K562 (cell line): ENCODE results near the gene ROR2. TPM values are rescaled to one million over a fixed set of nuclear protein-coding genes. Genes with fewer than 3 reads are reported as not detected.

Experiments
- ATAC-seq: fragments of 200-7000 bp; cut with Tn5 transposase; 3 replicates; pipeline ENCODE4 v1.9.1; 2020; ENCODE audit warnings: moderate library complexity
- BruUV-seq: library from RNA; stranded (reverse); fragments of 400-500 nt; replicated peaks from 2 replicates; lab custom pipeline; 2021; lab: Mats Ljungman, UMichigan
- CTCF ChIA-PET: fragments of 300-600 bp; formaldehyde crosslinking; extraction: SDS; loops from one replicate; lab custom pipeline; 2021; ENCODE audit warnings: low intra/inter-chr PET ratio; lab: Yijun Ruan, JAX
- POLR2A ChIA-PET: fragments of 300-600, 350-650 bp; sonication (Branson Sonifier 250); formaldehyde crosslinking; extraction: SDS; loops from one replicate; lab custom pipeline; 2021; ENCODE audit warnings: antibody characterized with exemption, inconsistent platforms; lab: Yijun Ruan, JAX
- DNase-seq, 4 experiments: peaks; one replicate each; pipeline versions ENCODE4 v3.0.0 to v3.0.0-alpha.2; 2011 to 2018; ENCODE audit warnings: low spot score in 3 of 4, mixed read lengths in 3 of 4; ENCODE audit errors: extremely low read depth in 1 of 4
- FAIRE-seq: peaks from 2 replicates; lab custom pipeline; 2011; peaks lifted over from hg19 to GRCh38; lab: Jason Lieb, UNC
- H2AFZ ChIP-seq: 2 replicates; pipeline ENCODE4 v1.6.0; 2011; ENCODE audit warnings: low read depth, low read length, control low read depth, inconsistent platforms
- H3K27ac ChIP-seq: fragments of 200-600 bp; 3 replicates; pipeline ENCODE4 v1.8.0; 2011; ENCODE audit warnings: low read depth, mild to moderate bottlenecking, control low read depth, inconsistent platforms, low read length, moderate library complexity, mixed read lengths; ENCODE audit errors: extremely low read depth
- H3K27me3 ChIP-seq, 2 experiments: fragments of 300-600 bp in 1 of 2; 2 replicates in 1 of 2; 3 replicates in 1 of 2; pipeline versions ENCODE4 v1.6.0 to v1.8.0; 2011; ENCODE audit warnings: inconsistent platforms in 2 of 2, low read length in 2 of 2, mild to moderate bottlenecking in 1 of 2, mixed read lengths in 1 of 2, moderate library complexity in 1 of 2; ENCODE audit not compliant: control insufficient read depth in 2 of 2, insufficient read depth in 2 of 2
- H3K36me3 ChIP-seq: fragments of 300-600 bp; 3 replicates; pipeline ENCODE4 v1.8.0; 2011; ENCODE audit warnings: mild to moderate bottlenecking, low read length, inconsistent platforms; ENCODE audit not compliant: control insufficient read depth, insufficient read depth
- H3K4me1 ChIP-seq, 2 experiments: fragments of 200-600 bp in 1 of 2; replicated peaks in 1 of 2; 2 replicates in 1 of 2; 3 replicates in 1 of 2; pipeline versions ENCODE4 v1.5.1 to v1.8.0; 2011; ENCODE audit warnings: inconsistent platforms in 2 of 2, low read length in 2 of 2, mild to moderate bottlenecking in 1 of 2, mixed read lengths in 1 of 2, moderate library complexity in 1 of 2; ENCODE audit not compliant: control insufficient read depth in 2 of 2, insufficient read depth in 2 of 2
- H3K4me2 ChIP-seq: 2 replicates; pipeline ENCODE4 v1.6.1; 2011; ENCODE audit warnings: low read length, control low read depth, inconsistent platforms, mixed read lengths; ENCODE audit not compliant: insufficient read depth
- H3K4me3 ChIP-seq: fragments of 200-600 bp; sonication (generic), shearing (Covaris generic); 2 replicates; pipeline ENCODE4 v1.5.1; 2016; ENCODE audit warnings: control low read depth, inconsistent platforms
- H3K79me2 ChIP-seq: fragments of 200-600 bp; 3 replicates; pipeline ENCODE4 v1.8.0; 2011; ENCODE audit warnings: low read length, inconsistent platforms; ENCODE audit not compliant: control insufficient read depth, insufficient read depth
- H3K9ac ChIP-seq, 2 experiments: 2 replicates each; pipeline versions ENCODE4 v1.6.0 to v1.6.1; 2011; ENCODE audit warnings: low read depth in 2 of 2, low read length in 2 of 2, control low read depth in 1 of 2, inconsistent platforms in 1 of 2, mild to moderate bottlenecking in 1 of 2, mixed read lengths in 1 of 2; ENCODE audit not compliant: insufficient read depth in 1 of 2
- H3K9me1 ChIP-seq: one replicate; pipeline ENCODE4 v1.6.0; 2011; ENCODE audit warnings: inconsistent platforms, mild to moderate bottlenecking, low read length, moderate library complexity; ENCODE audit not compliant: control insufficient read depth, insufficient read depth
- H3K9me3 ChIP-seq: replicated peaks from 2 replicates; pipeline ENCODE4 v1.5.1; 2011; ENCODE audit warnings: low read depth, low read length, inconsistent platforms; ENCODE audit not compliant: control insufficient read depth, insufficient read depth
- H4K20me1 ChIP-seq: replicated peaks from 2 replicates; pipeline ENCODE4 v1.6.1; 2011; ENCODE audit warnings: low read length, inconsistent platforms, mixed read lengths; ENCODE audit not compliant: control insufficient read depth, insufficient read depth
- BDP1 ChIP-seq: IDR thresholded peaks from 3 replicates; pipeline ENCODE4 v1.6.1; 2011; ENCODE audit not compliant: insufficient read length, insufficient read depth
- ETV5 ChIP-seq: sonication (generic); formaldehyde crosslinking; IDR thresholded peaks from 2 replicates; pipeline ENCODE4 v1.4.0; 2020; ENCODE audit warnings: low read depth, mild to moderate bottlenecking, missing genetic modification reagents
- FIP1L1 ChIP-seq: fragments of 200-400 bp; formaldehyde crosslinking; IDR thresholded peaks from 2 replicates; pipeline ENCODE4 v1.6.1; 2018; ENCODE audit warnings: mild to moderate bottlenecking, low read depth, low read length; ENCODE audit not compliant: poor library complexity, severe bottlenecking
- GATAD2A ChIP-seq: fragments of 450-650 bp; IDR thresholded peaks from 2 replicates; pipeline ENCODE4 v1.6.1; 2017
- HCFC1 ChIP-seq: IDR thresholded peaks from 2 replicates; pipeline ENCODE4 v1.6.1; 2012; ENCODE audit warnings: low read depth, low read length, improper control_type of control experiment
- KDM2B ChIP-seq: fragments of 250-450 bp; sonication (Bioruptor Pico); IDR thresholded peaks from 2 replicates; pipeline ENCODE4 v1.8.0; 2021; ENCODE audit warnings: mild to moderate bottlenecking, moderate library complexity
- NFE2L1 ChIP-seq: fragments of 450-650 bp; IDR thresholded peaks from 2 replicates; pipeline ENCODE4 v1.6.1; 2016; ENCODE audit warnings: missing genetic modification characterization, low read depth, mild to moderate bottlenecking, missing compliant biosample characterization, moderate library complexity, borderline replicate concordance
- NR3C1 ChIP-seq: sonication (generic); formaldehyde crosslinking; IDR thresholded peaks from 2 replicates; pipeline ENCODE4 v1.8.1; 2022; ENCODE audit warnings: missing genetic modification reagents
- NRF1 ChIP-seq, 2 experiments: fragments of 450-650 bp; IDR thresholded peaks in 1 of 2; conservative IDR thresholded peaks in 1 of 2; 2 replicates each; pipeline ENCODE4 v1.6.1; 2014; ENCODE audit warnings: mild to moderate bottlenecking in 2 of 2
- TAF9B ChIP-seq: fragments of 450-650 bp; IDR thresholded peaks from 2 replicates; pipeline ENCODE4 v1.6.1; 2018; ENCODE audit warnings: mild to moderate bottlenecking; ENCODE audit not compliant: partially characterized antibody
- THRAP3 ChIP-seq: fragments of 450-650 bp; IDR thresholded peaks from 2 replicates; pipeline ENCODE4 v1.6.1; 2016; ENCODE audit warnings: mild to moderate bottlenecking, inconsistent platforms, borderline replicate concordance
- ZBTB8A ChIP-seq: fragments of 450-650 bp; IDR thresholded peaks from 2 replicates; pipeline ENCODE4 v1.6.1; 2018; ENCODE audit warnings: mild to moderate bottlenecking, moderate library complexity; ENCODE audit not compliant: partially characterized antibody
- ZFP1 ChIP-seq: fragments of 450-650 bp; formaldehyde crosslinking; IDR thresholded peaks from 2 replicates; pipeline ENCODE4 v1.4.0; 2020; ENCODE audit warnings: mild to moderate bottlenecking, mixed read lengths
- ZNF347 ChIP-seq: fragments of 450-650 bp; formaldehyde crosslinking; IDR thresholded peaks from 2 replicates; pipeline ENCODE4 v1.4.0; 2020; ENCODE audit warnings: low read depth, mild to moderate bottlenecking, moderate library complexity
- ZNF408 ChIP-seq: fragments of 250-450 bp; sonication (Bioruptor Pico); IDR thresholded peaks from 2 replicates; pipeline ENCODE4 v1.4.0; 2020; ENCODE audit warnings: low read depth, mild to moderate bottlenecking, moderate library complexity
- WGBS: fragments of 100-300 bp; shearing (Covaris generic); methylation state at CpG from one replicate; pipeline ENCODE4 v1.1.6; 2016; ENCODE audit warnings: low coverage, mixed read lengths; ENCODE audit not compliant: insufficient coverage; ENCODE audit errors: missing lambda C conversion rate; 5-methylcytosine and 5-hydroxymethylcytosine counted together
- in situ Hi-C: fragments of 300-500 bp; cut with MboI; formaldehyde crosslinking; loops from 4 replicates; pipeline ENCODE4 v1.15.0; 2018; ENCODE audit warnings: inconsistent platforms, mixed read lengths
- intact Hi-C: fragments of 100-400 bp; cut with micrococcal nuclease; formaldehyde crosslinking; loops from 2 replicates; pipeline ENCODE4 v1.14.2; 2022
- polyA plus RNA-seq, 8 experiments: library from polyadenylated mRNA; depleted of rRNA in 4 of 8; stranded (reverse) in 5 of 8; unstranded in 3 of 8; fragments of >200 nt; fragmentation: Nextera tagmentation in 2 of 8; fragmentation: Illumina TruSeq in 1 of 8; extraction: Ambion mirVana in 2 of 8; extraction: Trizol in 1 of 8; gene quantifications; 2 replicates each; pipeline versions ENCODE4 v1.2.1 to v1.2.3, GENCODE V29; 2011 to 2014; ENCODE audit warnings: inconsistent platforms in 1 of 8, missing spikeins in 1 of 8
- total RNA-seq, 7 experiments: library from RNA; depleted of rRNA in 6 of 7; stranded (reverse); fragments of >200 nt in 6 of 7; fragmentation: Illumina TruSeq in 2 of 7; extraction: Trizol in 2 of 7; gene quantifications; 2 replicates each; pipeline versions ENCODE4 v1.2.1 to v1.2.3, GENCODE V29; 2011 to 2021; ENCODE audit warnings: low replicate concordance in 1 of 7
- TF ChIP-seq, protein P1 (sequence below): fragments of 450-650 bp; conservative IDR thresholded peaks from 2 replicates; pipeline ENCODE4 v1.6.1; 2016; ENCODE audit warnings: missing genetic modification characterization, low read depth, mild to moderate bottlenecking, missing compliant biosample characterization, moderate library complexity

Gene ROR2
- total and polyA plus RNA-seq, 9 of the 15 experiments (the other 6 are each of a cell fraction or from before 2014, with no cell fraction given), result 5.6 to 33.8 (median 15.3) TPM

DNA sequence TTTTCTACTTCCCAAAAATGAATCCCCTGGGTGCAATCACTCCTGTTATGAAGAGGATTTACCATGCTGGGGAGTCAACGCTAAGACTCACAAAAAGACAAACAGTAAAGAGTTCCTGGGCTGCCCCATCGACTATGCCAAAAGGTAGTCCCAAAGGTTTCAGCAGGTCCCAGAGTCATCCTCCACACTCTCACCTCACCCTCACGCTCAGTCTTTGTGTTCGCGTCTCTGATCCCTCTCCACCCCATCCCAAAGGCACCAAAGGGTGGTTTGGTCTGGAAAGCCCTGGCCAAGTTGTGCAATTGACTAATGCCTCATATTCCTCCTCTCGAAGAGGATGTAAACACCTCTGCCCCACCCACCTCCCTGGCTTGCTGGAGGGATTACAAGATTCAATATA lies 286.2 kb downstream of the ROR2 start:
- intact Hi-C loops, result no loop called here
- Histone ChIP-seq H3K4me1 (no peaks in the 10 kb centered on the region; a peak in 1 of 5 replicates), H3K27ac (no peak overlapping the region), H3K4me2 (no peak overlapping the region), H3K9me1 (no peaks in the 10 kb centered on the region), H3K27me3 (peaks cover 12 to 24% of the 10 kb centered on the region in 2 experiments; a peak in 4 of 5 replicates), H3K4me3 (no peak overlapping the region), H3K36me3 (no peaks in the 10 kb centered on the region), H4K20me1 (no peaks in the 10 kb centered on the region), H2AFZ (no peak overlapping the region), H3K9me3 (no peaks in the 10 kb centered on the region), H3K79me2 (no peaks in the 10 kb centered on the region), H3K9ac (no peak overlapping the region)
- TF ChIP-seq THRAP3 (no peak), ZNF347 (CRISPR knock-in tag) (no peak), NFE2L1 (no peak), HCFC1 (no peak), KDM2B (CRISPR knock-in tag) (no peak), NRF1 (conservative IDR thresholded peaks at IDR 0.05 in 1 of 2, IDR thresholded peaks at IDR 0.05 in 1 of 2) (no peak), BDP1 (no peak), ZNF408 (CRISPR knock-in tag) (no peak), ETV5 (CRISPR knock-in tag) (no peak), FIP1L1 (no peak), ZFP1 (no peak), ZBTB8A (no peak), GATAD2A (no peak), NR3C1 (no peak), TAF9B (no peak)
- TF ChIP-seq, protein P1, sequence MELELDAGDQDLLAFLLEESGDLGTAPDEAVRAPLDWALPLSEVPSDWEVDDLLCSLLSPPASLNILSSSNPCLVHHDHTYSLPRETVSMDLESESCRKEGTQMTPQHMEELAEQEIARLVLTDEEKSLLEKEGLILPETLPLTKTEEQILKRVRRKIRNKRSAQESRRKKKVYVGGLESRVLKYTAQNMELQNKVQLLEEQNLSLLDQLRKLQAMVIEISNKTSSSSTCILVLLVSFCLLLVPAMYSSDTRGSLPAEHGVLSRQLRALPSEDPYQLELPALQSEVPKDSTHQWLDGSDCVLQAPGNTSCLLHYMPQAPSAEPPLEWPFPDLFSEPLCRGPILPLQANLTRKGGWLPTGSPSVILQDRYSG (tag), result no peak
- CTCF ChIA-PET, result no interaction called here
- POLR2A ChIA-PET, result interaction anchor here (0.6 kb wide), 1 partner anchor 355 kb away, joined by 3 read pairs; no protein-coding TSS in a partner anchor
- in situ Hi-C loops, result no loop called here
- DNase-seq (no peak), ATAC-seq (no peak), FAIRE-seq (no peak)
- 0% methylated on average over 6 of the region's 6 CpGs for WGBS
- no TSS peak for BruUV-seq
